Stimulated activated CD8-positive, alpha-beta memory T cell treated with anti-CD3 and anti-CD28 coated beads, Interleukin-2, amount 100 ng/mL, for 48 hours (primary cell): ENCODE results near the gene UCMA.
"Not testable (repeated sequence)": the region's sequence is repeated elsewhere in the genome, so short reads cannot be mapped to it uniquely, and the experiment has no call there.

Experiments used
- DNase-seq, 2 donors: peaks; one replicate each; pipeline ENCODE4 v3.0.0-alpha.2; 2020; ENCODE audit warnings: low read depth in 2 of 2

UCMA gene, protein sequence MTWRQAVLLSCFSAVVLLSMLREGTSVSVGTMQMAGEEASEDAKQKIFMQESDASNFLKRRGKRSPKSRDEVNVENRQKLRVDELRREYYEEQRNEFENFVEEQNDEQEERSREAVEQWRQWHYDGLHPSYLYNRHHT

DNA sequence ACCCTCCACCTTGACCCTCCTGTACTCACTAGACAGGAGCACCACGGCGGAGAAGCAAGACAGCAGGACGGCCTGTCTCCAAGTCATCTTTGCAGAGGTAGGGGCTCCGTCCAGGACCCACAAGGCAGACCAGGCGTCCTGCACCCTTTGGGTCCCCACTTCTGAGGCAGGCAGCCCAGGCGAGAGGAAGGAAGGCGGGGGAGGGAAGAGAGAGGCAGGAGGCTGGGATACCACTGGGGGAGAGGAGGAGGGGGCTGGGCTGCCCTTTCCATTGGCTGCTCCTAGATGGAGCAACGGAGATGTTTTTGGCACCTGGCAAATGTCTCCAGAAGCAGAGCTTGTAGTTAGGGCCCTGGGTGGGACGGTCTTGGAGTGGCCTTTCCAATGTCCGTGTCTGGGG is at the start of gene UCMA:
Gene UCMA, minus strand, starts transcription at position 203 of the 400 bp plus-strand sequence. Its CDS starts 116 bp downstream, at position 87.
- no peak for DNase-seq

DNA sequence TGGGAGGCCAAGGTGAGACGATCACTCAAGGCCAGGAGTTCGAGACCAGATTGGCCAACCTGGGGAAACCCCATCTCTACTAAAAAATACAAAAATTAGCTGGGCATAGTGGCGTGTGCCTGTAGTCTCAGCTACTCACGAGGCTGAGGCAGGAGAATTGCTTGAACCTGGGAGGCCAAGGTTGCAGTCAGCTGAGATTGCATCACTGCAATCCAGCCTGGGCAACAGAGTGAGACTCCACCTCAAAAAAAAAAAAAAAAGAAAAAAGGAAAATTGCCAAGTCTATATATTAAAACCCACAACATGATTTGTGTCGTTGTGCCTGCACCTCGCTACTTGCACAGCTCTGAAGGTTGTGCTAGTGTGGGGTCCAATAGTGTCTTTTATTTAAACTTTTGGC is 48.2 kb upstream of the UCMA start:
- not testable (repeated sequence) for DNase-seq

DNA sequence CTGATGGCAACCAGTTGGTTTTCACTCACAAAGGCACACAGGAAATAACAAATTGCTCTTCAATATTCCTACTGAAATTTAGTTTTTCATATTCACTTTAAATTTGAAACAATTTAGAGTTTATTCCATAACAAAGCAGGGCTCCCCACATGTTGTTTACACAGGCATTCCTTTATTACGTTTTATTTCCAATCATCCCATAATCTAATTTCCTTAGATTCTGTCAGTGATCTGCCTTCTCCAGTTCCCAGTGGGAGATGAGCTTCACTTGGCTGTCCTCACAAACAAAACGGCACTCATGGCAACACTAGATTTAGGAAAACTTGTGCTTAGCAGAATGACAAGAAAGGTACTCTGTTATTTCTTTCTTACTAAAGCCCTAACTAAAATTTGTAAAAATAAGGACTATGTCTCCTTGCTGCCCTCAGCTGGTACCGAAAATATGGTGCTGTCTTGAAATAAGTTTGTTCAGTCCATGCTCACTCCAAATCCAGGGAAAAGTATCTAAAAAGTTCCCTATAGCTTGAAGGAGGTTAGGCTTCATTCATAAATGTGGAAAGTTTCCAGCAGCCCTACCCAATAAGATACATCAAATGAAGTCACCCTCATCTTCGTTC is 42.7 kb upstream of the UCMA start:
- no peak for DNase-seq

DNA sequence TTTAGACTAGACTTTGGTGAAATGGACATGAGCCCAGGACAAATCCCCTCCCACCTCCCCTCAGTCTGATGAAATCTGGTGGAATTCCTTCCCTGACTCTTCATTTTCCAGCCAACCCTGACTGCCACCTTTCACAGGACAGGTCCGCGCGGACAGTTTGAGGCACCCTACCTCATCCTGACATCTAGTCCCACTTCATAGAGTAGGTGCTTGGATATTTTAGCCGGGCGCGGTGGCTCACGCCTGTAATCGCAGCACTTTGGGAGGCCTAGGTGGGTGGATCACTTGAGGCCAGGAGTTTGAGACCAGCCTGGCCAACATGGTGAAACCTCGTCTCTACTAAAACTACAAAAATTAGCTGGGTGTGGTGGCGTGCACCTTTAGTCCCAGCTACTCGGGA is 42.0 kb upstream of the UCMA start:
- DNase-seq: not testable (repeated sequence)

DNA sequence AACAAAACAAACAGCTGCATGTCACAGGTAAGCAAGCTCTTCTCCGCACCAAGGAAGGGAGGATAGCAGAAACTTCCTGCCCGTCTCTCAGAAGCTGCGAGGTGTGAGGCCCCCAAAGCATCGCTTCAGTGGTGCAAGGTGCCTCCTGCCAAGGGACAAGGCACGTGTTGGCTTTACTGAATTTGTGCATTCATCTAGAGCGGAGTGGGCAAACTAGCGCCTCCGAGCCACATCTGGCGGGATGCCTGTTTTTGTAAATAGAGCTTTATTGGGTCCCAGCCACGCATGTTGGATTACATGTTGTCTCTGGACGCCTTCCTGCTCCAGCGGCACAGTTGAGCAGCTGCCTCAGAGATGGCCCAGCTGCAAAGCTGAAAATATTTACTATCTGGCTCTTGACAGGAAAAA is 38.0 kb upstream of the UCMA start:
- no peak for DNase-seq

DNA sequence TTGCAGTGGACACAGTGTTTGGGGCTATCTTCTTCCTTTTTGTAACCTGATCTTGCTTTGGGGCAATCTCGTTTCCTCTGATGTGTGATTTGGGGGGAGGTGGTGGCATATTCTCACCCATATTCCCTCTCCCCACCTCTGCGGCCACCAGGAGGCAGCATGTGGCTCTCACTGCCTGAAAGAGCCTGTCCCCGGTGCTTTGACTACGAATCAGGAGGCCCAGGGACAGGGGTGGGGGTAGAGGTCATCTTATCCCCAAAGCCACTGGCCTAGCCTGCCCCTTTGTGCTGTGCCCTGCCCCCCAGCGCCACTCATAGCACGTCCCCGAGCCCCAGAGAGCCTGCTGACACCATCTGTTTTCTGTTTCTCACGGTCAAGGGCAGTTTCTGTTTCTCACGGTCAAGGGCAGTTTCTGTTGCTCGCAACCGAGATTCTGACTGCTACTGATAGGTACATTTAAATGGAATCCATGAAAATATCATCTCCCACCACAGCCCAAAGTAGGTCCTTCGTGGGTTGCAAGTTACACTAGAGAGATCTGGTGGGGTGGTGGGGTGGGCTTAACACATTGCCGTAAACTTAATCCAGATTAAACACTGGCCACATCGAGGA is 37.5 kb upstream of the UCMA start:
- peak; percentile 11 to 27 for DNase-seq

DNA sequence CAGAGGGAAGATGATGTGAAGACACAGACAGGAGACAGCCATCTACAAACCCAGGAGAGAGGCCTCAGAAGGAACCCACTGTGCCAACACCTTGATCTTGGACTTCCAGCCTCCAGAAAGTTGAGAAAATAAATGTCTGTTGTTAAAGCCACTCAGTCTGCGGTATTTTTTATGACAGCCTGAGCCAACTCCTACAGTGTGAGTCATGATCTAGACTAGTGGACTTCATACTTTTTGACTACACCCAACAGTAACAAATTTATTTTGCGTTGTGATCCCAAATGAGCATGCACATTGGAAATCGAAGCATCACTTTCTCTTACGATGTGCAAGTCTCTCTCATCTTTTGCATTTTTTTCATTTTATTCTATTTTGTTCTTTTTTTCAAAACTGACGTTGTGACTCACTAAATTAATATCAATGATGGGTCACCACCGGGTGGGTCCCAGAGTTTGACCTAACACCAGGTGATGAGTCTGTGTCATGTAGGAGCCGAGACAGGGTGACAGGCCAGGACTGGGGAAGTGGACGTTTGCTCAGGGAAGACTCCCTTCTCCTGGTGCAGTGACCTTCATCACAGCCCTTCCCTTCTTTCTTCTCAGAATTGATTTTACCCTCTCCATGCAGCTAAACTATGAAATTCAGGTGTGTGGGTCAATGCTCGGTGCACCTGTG is 36.8 kb upstream of the UCMA start:
- DNase-seq: no peak

DNA sequence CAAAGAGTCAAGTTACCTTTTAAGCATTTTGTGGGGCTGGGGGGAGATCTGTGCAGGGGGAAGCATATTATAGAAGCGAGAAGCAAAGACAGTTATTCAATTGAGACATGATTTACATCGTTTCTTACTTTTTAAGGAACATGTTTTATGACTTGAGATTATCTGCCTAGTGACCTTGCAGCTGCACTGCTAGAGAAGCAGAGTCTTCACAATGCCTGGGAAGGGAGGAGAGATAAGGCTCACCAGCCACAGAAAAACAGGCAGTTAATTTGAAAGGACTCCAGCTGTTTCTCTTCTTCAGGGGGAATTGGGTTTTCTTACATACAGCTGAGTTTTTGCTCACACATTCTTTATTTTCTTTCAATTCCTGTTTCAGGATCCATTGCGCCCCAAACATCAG is 34.7 kb upstream of the UCMA start:
- no peak for DNase-seq

DNA sequence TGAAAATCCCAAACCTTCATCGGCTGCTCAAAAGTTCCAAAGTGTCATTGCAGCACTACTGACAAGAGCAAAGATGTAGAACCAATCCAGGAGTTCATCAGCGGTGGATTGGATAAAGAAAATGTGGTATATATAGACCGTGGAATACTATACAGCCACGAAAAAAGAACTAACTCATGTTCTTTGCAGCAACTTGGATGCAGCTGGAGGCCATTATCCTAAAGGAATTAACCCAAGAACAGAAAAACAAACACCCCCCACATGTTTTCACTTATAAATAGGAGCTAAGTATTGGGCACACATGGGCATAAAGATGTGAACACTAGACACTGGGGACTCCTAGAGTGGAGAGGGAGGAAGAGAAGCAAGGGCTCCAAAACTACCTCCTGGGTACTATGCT is 34.1 kb upstream of the UCMA start:
- DNase-seq: no peak

DNA sequence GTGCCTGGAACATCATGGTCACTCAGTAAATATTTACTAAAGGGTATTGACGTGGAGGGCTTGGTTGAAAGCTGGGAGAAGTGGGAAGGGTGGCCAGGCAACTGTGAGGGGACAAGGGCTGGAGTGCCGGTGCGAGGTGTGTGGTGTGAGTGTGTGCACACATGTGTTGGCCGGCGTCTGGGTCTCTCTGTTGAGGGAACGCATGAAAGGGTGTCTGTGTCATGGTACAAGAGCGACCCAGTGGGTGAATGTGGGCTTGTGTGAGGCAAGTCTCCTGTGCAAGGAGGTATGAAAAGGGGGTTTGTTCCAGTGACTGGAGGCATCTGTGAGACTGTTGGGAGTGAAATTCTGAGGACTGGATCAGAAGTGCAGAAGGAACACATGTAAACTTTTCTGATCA is 29.4 kb upstream of the UCMA start:
- no peak for DNase-seq

DNA sequence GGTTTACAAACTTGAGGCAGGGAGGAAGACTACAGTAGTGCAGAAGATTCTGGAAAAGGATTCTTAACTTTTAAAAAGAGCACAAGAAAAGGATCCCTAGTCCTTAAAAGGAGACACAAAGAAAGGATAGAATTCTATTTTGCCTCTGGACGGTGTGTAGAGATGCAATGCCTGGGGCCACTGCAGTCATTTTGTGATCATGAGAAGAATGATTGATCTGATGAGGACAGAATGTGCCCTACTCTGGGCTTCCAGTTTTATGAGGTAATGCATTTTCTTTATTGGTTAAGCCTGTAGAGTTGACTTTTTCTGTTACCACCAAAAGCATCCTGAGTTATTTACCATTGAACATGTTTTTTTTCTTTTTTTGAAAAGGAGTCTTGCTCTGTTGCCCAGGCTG is 28.3 kb upstream of the UCMA start:
- no peak for DNase-seq

DNA sequence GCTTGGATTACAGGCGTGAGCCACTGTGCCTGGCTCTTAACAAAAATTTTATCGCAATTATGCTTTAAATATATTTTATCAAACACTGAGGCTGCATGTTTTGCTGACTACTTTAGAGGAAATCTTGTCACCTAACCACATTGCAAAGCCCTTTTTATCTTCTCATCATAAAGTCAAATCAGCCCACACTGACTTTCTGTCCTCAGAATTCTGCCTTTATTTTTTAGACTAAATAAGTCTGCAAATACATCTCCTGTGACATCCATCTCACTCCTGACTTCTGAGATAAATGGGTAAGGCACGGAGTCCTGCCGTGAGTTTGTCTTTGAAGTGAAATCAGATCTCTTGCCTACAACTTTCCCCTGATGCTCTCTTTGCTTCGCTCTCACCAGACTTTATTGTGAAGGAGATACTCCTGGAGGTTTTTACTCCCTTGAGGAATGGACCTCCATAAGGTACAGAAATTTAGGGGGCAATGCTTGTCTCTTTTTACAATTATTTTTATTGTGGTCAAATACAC is 23.5 kb upstream of the UCMA start:
- DNase-seq: no peak

DNA sequence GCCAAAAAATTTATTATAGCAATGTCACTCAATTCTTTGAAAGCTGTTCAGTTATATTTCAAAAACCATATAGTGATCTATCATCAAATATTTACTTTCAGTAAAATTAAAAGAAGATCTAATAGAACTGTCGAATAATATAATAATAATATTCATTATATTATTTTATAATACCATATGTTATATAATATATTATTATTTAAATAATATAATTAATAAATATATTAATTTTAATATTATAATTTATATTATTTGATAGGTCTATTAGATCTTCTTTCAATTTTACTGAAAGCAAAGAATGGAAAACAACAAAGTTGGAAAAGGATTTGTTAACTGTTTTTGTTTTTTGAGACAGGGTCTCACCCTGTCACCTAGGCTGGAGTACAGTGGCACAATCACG is 22.5 kb upstream of the UCMA start:
- DNase-seq: no peak

DNA sequence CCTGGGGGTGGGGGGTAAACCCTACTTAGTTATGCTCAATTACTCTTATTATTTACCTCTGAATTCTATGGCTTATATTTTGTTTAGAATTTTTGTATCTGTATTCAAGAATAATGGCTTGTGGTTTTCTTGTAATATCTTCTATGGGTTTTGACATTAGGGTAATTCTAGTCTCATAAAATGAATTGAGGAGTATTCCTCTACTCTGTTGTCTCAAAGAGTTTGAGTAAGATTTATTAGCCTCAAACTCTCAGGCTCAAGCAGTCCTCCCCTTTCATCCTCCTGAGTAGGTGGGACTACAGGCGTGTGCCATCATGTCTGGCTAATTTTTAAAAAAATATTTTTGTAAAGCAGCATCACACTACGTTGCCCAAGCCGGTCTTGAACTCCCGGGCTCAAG is 19.6 kb upstream of the UCMA start:
- no peak for DNase-seq

DNA sequence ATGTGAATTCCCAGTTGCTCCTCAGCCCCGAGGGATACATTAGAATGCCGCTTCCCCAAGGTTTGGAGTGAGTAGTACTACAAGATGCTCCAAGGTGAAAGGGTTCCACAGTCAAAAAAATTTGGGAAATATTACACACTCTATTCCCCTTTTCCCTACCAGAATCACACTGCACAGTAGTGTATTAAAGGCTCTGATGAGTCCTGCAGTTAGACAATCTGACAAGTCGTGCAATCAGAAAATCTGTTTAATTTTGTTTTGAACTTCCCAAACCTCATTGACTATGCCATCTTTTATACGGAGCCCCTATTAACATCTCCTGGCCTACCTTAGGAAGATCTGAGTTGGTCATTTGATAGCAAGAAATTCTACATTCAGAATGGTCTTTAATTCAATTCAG is 13.6 kb upstream of the UCMA start:
- no peak for DNase-seq

DNA sequence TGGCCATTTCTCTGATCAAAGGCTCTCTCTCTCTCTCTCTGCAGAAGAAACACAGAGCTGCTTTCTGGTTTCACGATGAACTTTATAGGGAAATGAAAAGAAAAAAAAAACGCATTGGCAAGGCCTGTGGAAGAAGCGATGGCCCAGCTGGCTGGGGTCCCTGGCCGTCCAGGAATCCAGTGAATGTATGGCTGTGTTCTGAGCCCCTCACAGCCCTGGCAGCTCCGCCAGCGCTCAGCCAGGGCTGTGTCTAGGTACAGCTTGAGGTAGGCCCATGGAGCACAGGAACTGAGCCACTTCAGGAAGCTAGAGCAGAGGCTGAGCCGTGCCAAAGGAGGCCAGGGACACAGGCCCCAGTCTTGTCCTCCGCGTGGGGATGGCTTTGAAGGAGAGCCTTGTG is 13.1 kb upstream of the UCMA start:
- no peak for DNase-seq

DNA sequence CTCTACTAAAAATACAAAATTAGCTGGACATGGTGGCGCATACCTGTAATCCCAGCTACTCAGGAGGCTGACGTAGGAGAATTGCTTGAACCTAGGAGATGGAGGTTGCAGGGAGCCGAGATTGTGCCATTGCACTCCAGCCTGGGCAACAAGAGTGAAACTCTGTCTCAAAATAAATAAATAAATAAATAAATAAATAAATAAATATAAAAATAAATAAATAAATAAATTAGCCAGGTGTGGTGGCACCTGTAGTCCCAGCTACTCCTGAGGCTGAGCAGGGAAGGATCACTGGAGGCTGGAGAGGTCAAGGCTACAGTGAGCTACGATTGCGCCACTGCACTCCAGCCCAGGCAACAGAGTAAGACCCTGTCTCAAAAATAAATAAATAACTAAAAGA is 8.1 kb upstream of the UCMA start:
- DNase-seq: not testable (repeated sequence)

DNA sequence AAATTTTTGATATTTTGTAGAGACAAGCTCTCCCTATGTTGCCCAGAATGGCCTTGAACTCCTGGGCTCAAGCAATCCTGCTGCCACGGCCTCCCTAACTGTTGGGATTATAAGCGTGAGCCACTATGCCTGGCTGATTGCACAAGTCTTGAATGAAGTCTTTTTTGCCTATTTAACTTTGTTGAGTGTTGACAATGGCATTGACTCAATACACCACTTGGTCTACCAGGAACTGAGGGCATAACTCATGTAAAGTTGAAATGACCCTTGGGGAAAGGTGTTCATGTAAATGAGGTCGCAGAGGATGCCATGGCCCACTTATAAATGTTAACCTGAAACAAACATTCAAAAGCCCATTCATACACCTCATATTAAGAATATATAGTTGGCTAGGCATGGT is 7.4 kb upstream of the UCMA start:
- no peak for DNase-seq

DNA sequence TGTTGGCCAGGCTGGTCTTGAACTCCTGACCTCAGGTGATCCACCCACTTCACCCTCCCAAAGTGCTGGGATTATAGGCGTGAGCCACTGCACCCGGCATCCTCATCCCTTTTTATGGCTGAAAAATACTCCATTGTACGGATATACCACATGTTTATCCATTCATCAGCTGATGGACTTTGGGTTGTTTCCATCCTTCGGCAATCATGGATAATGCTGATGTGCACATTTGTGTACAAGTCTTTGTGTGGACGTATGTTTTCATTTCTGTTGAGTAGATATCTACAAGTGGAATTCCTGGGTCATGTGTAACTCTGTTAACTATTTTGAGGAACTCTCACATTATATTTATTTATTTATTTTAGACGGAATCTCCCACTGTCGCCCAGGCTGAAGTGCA is 5.7 kb upstream of the UCMA start:
- no peak for DNase-seq

DNA sequence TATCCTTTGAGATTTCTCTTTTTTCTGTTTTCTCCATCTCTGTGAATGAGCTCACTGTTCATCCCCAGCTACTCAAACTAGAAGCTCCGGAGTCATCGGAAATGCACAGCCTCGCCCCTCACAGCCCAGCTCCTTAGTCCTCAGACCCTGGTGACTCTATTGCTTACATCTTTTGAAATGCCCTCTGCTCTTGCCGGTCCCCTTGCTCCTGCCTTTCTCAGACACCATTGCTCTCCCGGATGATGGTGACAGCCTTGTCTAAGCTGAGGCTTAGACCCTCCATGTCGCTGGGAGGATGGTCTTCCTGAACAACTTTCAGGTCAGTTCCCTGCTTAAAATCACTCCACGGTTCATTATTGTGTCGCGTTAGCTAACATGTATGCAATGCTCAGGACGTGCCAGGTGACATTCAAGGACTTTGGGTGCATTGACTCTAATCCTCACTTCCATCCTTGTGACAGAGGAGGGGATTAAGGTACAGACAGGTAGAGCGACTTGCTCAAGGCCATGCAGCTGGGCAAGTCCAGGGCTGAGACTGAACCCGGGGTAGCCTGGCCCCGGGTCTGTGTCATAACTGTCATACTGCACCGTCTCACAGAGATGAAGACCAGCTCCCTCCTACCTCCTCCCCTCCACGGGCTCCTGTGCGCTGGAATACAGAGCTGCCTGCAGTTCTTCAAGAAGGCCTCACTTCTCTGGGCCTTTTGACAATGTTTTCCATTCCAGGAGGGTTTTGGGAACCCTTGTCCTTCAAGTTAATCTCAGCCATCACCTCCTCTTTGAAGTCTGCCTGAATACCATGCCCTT is 4.3 kb upstream of the UCMA start:
- no peak for DNase-seq

DNA sequence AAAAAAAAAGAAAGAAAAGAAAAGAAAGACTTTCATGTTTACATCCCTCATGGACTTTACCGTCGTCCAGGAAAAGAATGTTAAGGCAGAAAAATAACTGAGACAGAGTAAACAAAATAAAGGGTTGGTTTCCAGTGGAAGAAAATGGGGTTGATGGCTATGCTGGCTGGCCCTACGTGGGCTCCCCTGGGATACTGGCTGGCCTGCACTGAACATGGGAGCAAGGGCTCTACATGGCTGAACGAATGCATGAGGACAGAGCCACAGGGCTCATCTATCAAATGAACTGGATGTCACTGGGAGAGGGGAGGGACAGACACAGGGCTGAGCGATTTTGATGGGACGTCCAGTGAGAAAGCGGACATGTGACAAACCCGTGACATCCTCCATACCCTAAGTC is 2.5 kb upstream of the UCMA start:
- no peak for DNase-seq

DNA sequence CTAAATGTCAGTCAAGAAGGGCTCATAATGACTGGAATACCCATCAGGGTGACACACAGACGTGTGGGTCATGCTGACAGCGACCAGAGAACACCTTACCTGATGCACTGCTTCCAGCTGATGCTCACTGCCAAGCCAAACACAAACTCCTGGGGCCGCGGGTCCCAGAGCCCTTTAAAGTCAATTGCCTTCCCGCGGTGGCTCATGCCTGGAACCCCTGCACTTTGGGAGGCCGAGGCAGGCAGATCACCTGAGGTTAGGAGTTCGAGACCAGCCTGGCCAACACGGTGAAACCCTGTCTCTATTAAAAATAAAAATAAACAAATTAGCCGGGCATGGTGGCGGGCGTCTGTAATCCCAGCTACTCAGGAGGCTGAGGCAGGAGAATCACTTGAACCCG is 562 bp upstream of the UCMA start:
- DNase-seq: not testable (repeated sequence)
